Stimulated activated CD4-positive, alpha-beta T cell treated with anti-CD3 and anti-CD28 coated beads, Interleukin-12 subunit alpha, Interleukin-12 subunit beta, amount 100 ng/mL, for 48 hours (primary cell): ENCODE results near the gene NFE2L2.
"Not testable (repeated sequence)": the region's sequence is repeated elsewhere in the genome, so short reads cannot be mapped to it uniquely, and the experiment has no call there.

Experiments
- DNase-seq, 3 donors: peaks; one replicate each; pipeline ENCODE4 v3.0.0-alpha.2; 2020; ENCODE audit warnings: low read depth in 2 of 3, low spot score in 1 of 3

The NFE2L2 gene

DNA sequence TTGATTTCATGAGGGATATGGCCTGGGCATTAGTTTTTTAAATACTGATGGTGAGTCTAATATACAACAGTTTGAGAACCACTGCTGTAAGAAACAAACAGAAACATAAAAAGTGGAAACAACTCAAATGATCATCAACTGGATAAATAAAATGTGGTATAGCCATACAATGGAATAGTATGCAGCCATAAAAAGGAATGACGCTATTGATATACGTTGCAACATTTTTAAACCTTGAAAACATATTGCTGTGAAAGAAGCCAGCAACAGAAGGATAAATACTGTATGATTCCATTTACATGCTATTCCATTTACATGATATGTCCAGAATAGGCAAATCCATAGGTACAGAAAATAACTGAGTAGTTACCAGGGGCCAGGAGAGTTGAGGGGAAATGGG lies 6.5 kb downstream of the NFE2L2 start:
- no peak for DNase-seq

DNA sequence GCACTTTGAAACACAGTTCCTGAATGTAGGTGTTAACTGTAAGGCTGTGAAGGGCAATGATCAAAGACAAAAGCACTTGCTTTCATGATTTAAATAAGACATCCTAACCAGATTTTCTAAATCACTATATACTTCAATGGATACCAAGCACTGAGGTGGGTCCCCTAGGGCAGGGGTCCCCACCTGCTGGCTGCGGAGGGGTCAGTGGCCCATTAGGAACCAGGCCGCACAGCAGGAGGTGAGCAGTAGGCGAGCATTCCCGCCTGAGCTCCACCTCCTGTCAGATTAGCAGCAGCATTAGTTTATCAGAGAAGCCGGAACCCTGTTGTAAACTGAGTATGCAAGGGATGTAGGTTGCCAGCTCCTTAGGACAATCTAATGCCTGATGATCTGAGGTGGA lies 7.1 kb downstream of the NFE2L2 start:
- DNase-seq, result no peak

DNA sequence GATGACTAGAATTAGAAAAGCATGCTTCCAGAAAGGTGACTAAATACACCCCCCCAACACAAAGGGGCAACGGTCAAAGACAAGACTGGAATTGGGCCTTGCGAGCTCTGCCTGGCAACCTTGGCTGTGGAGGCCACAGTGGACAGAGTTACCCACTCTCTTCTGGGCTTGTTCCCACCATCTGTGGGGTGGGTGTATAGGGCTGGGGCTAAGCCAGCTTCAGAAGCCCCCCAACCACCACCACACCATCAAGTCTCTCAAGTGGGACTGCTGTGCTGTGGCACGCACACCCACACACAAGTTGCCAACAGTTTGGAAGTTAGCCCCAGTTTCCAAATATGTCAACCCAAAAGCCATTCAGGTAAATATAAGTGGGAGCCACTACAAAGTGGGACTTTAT lies 7.8 kb downstream of the NFE2L2 start:
- no peak for DNase-seq

DNA sequence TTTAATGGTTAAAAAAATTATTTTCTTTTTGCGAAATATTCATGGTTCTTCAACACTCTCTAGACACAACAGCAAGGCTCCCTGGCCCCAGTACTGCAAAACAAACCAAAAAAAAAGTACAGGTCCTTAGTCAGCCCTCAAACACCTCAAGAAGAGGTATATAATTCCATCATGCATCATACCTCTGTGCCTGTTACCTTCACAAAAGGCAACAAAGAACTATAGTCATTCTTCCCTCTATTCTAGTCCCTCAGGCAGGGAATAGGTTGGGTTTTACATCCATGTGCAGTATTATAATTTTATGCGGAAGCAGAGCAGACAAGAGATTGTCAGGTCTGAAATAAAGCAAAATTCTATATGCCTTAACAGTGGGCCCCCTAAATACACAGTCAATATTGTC lies 8.5 kb downstream of the NFE2L2 start:
- DNase-seq, result no peak

DNA sequence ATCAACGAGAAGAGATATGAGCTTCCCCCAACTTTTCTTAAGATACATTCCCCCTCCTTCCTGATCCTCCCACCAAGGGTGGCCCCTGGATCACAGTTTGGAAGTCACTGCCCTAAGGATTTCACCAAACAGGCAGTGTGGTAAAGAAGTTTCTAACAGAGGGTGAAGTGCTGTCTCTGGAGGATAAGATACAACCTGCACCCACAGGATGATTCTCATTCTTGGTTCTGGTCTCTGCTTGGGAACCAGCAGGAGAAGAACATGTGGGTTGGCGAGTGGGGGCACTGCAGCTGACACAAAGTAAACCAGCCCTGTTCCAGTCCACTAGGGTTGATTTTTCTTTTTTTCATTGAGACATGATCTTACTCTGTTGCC lies 9.3 kb downstream of the NFE2L2 start:
- no peak for DNase-seq

DNA sequence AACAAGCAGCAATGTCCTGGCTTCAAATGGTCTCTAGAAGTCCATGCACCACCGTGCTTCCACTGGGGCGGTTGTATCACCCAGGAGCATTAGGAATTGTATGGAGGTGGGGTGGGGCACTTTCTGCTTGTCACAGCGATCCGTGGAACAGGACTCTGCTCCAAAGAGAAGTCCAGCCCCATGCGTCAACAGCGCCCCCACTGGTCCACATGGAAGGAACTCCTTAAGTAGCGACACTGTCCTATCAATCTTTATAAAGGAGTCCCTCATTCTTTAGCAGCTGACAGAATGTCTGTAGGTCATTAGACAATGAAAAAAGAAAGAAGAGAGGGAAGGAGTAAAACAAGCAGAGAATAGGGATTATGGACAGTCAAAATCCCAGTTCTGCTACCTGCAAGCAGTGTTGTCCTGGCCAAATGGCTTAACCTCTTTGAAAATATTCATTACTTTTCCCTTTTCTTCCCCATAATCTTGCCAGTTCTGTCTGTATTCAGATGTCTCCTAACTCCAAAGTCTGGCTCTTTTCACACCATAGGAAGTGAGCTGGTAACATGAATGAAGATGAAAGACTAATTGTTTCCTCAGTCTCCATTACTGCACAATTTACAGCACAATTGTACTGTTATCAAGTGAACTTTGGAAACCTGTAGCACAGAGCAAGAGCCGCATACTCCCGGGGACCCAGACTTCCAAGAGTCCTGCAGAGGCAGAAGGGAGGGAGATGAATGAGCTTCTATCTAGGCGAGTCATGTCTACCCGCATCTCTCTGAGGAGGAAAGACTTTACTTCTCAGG lies 9.9 kb downstream of the NFE2L2 start:
- DNase-seq, result no peak

DNA sequence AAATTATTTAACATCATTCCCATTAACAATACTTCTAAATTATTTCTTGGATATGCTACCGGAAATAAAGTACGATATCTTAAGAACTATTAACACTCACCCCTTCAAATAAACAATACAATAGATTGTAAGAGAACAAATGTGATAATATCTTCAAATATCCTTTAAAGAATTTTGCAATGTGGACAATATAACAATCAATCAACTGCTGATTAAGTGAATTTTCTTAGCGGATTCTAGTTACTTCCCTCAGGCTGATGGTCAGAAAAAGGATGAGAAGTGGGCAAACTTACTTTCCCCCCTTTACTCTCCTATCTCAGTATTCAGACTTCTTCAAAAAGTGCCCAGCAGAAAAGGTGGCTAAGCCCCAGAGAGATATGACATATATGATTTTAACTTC lies 10.8 kb downstream of the NFE2L2 start:
- no peak for DNase-seq

DNA sequence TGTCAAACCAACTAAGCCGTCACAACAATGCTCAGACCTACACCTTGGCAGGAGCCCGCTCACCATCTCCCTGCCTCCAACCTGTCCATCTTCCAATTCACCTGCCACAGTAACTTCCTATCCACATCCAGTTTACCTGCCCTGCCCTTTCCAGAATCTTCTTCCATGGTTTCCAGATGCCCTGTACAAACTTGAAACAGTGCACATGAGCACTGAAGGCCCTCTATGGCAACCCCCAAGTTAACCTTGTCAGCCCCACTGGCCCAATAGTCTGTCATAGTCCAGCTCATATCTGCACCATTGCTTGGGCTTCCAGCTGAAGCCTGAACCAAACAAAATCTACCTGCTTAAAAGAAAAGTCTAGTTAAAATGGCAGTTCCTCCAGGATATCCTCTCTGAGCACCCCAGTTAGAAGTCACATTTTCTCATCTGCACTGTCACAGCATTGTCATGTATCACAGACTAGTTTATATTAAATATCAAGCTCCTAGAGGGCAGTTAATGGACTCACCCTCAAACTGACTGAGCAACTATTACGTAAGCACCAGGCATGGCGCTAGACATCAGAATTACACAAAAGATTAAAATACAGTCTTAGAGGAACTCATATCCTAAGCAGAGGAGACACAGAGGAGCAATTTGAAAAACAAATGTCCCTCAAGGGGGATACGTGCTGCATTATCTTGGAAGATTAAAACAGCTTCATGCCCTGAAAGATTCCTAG lies 11.6 kb downstream of the NFE2L2 start:
- DNase-seq, result no peak

DNA sequence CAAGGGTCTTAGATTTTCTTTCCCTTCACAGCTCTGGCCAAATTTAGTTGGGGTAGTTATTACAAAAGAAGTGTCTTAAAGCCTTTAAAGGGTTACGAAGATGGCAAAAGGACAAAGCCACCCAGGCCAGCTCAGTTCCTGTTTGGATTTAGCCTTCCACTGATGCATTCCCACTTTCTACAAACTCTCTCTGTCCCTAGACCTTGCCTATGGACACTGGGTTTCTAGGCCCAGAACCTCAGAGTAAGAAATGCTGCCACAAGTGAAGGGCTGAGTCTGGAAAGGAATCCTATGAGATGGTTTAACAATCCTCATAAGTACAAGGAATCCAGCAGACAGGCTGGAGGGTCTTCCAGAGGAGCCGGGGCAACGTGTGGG lies 13.4 kb downstream of the NFE2L2 start:
- no peak for DNase-seq

DNA sequence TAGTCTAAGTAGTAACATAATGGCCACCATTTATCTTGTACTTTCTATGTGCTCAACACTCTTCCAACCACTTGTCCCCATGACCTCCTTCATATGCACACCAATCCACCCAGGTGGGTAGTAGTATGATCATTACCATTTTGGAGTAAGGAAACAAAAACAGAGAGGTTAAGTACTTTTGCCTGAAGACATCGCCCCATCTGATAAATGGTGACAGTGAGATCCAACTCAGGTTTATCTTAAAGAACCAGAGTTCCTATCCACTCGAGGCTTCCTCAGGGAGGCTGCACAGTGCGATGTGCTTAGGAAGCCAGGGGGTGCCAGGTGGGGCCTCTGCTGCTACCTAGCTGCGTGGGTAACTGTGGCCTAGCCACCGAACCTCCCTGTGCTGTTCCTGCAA lies 14.1 kb downstream of the NFE2L2 start:
- DNase-seq, result no peak

DNA sequence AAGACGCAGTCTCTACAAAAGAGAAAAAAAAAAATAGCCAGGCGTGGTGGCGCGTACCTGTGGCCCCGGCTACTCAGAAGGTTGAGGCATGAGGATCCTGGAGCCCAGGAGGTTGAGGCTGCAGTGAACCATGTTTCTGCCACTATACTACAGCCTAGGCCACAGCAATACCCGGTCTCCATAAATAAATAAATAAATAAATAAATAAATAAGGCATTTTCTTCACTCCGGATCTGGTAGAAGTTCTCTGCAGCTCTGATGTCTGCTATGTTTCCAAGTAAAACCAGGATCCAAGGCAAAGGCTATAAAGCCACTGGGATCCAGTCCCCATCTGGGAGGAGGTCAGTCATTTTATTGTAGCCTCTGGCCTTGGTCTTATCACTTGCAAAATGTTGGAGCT lies 15.5 kb downstream of the NFE2L2 start:
- DNase-seq, result no peak

DNA sequence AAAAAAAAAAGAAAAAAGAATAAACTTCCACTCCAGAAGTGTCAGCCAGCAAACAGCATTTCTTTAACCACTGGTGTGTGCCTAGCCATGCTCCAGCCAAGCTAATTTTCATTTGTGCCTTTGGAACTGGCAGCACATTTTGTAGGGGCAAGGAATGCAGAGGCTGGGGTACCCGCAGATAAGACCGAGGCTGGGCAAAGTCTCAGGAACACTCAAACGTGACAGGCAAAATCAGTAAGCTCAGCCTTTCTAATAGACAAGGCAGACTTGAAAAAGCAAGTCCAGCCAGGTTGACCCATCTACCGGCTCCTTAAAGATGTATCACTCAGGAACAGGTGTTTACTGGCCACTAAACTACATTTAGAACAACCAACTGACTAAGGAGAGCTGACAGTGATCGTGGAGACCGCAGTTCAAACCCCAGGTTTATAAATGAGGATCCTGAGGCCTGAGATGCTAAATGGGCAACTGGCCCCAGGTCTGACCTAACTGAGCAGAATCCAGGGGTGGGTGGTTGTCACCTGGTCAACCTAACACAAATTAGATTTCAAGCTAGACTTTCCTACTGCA lies 16.7 kb downstream of the NFE2L2 start:
- no peak for DNase-seq

DNA sequence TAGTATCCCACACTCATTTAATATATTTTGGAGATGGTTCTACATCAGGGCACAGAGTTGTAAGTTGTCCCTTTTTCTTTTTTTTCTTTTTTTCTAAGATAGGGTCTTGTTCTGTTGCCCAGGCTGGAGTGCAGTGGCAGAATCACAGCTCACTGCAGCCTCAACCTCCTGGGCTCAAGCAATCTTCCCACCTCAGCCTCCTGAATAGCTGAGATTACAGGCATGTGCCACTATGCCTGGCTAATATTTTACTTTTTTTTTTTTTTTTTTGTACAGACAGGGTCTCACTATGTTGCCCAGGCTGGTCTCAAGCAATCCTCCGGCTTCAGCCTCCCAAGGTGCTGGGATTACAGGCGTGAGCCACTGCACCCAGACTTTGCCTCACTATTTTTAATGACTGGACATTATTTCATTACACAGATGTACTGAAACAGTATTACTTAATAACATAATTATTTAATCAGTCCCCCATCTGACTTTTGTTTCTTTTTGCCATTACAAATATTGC lies 17.9 kb downstream of the NFE2L2 start:
- DNase-seq, result not testable (repeated sequence)

DNA sequence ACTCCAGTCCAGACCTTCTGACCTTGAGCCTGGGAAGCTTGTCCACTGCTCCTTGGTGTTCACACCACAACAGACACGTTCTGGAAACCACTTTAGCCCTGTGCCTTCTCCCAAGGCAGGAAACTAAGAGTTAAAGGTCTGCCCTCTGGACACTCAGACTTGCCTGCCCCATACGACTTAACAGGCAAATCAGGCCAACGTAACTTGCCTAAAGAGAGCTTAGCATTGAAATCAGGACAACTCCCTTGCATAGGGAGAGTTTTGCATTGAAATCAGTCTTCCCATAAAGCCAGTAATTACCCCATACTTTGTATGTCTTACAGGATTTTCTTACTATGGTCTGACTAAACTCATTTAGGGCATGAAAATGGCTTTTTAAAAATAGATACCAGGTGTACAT lies 18.5 kb downstream of the NFE2L2 start:
- DNase-seq, result no peak

DNA sequence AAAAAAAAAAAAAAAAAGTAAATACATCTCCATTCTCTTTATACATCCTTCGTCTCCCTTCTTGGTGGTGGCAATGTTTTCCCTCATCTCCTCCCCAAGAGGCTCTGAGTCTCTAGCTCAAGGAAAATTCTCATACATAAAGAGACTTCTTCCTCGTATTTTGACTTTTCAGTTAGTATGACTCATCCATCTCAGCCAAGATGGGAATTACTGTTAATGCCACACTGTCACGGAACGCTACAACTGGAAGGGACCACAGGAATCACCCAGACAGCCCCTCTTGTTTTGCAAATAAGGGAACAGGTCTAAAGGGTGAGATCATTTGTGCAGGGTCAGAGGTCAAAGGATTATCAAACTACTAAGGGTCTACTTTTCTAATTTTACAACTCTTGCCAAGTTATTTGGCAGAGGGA lies 19.5 kb downstream of the NFE2L2 start:
- no peak for DNase-seq

DNA sequence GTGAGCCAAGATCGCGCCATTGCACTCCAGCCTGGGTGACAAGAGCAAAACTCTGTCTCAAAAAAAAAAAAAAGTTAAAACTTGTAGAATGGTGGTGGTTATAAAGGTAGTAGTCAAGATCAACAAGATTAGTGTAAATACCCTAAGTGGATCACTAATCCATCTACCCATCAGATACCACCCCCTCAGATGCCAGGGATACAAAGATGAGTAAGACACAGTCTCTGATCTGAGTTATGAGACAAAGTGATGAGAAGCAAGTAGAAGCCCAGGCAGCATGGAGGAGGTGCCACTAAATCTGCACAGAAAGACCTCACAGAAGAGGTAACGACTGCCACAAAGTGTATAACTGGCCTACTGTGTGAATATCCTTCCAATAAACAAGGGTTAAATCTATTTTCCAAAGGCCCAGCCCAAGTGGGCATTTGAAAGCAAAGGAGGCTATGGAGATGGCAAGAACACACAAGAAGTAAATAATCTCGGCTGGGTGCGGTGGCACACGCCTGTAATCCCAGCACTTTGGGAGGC lies 20.2 kb downstream of the NFE2L2 start:
- no peak for DNase-seq

DNA sequence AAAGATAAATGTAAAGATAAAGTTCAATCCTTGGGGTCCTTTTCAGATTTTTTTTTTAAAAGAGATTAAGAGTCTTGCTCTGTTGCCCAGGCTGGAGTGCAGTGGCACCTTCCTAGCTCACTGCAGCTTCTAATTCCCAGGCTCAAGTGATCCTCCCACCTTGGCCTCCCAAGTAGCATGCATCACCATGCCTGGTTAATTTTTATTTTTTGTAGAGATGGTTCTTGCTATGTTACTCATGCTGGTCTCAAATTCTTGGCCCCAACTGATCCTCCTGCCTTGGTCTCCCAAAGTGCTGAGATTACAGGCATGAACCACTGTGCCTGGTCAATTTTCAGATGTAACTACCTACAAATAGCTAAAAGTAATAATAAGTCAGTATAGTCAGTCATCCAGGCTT lies 21.1 kb downstream of the NFE2L2 start:
- DNase-seq, result no peak

DNA sequence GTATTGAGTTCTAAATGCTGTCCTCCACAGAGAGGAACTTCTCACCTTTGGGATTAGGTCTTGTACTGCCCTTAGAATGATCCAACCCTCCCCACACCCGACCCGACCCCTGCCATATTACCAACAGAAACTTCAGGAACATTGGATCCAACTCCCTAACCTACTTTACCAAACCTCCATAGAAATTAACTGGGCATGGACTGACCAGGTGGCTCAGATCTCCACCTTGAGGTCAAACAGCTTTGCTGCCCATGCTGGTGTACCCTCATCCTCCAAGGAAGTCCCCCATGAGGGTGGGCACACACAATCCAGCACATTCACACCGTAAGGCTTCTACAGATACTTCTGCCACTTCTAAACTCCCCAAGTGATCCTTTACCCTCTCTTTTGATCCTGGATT lies 21.5 kb downstream of the NFE2L2 start:
- no peak for DNase-seq

DNA sequence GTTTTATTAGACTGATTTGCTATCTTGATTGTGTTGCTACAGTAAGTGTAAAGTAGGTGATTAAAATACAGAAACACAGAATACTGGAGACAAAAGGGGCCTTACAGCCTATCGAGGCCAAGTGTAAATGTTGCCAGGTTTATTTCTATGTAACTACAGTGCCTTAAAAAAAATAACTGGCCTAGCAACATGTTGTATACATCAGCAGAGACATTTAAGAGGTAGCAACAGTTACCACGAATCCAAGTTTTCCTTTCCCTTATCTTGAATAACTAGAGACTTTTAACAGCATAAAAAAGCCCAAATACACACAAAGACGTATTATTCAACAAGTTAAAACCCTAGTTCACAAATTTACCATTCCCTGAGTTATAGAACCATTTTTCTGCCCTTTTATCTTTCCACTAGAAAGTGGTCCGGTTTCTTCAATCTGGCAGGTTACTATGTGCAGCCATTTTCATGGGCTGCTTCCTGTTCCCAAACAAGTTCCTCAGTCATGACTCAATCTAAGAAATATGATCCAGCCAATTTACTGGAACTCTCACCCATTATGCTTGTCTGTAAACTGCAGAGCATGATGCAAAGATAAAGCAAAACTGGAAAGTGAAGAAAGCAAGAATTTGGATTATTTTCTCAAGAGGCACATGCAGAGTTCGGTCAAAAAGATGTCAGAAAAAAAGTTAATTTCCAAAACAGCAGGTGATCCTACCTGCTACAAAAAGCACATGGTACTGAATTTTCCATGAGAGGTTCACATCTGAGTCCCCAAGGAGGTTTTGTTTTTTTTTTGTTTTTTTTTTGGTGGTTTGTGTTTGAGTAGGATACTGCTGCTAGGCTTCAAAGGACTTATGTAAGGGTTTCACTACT lies 22.2 kb downstream of the NFE2L2 start:
- no peak for DNase-seq

DNA sequence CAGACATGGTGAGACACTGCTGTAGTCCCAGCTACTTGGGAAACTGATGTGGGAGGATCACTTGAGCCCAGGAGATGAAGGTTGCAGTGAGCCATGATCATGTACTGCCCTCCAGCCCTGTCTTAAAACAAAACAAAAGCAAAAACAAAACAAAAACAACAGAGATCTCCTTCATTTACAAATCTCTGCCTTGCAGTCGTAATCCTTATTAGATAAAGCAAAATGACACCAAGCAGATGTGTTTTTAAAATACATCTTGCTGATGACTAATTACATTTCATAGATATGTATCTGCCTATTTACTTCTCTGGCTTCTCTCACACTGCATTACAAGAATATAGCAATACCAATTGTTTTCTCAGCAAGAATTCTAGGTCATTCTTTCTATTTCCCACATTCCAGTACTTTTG lies 22.8 kb downstream of the NFE2L2 start:
- no peak for DNase-seq

DNA sequence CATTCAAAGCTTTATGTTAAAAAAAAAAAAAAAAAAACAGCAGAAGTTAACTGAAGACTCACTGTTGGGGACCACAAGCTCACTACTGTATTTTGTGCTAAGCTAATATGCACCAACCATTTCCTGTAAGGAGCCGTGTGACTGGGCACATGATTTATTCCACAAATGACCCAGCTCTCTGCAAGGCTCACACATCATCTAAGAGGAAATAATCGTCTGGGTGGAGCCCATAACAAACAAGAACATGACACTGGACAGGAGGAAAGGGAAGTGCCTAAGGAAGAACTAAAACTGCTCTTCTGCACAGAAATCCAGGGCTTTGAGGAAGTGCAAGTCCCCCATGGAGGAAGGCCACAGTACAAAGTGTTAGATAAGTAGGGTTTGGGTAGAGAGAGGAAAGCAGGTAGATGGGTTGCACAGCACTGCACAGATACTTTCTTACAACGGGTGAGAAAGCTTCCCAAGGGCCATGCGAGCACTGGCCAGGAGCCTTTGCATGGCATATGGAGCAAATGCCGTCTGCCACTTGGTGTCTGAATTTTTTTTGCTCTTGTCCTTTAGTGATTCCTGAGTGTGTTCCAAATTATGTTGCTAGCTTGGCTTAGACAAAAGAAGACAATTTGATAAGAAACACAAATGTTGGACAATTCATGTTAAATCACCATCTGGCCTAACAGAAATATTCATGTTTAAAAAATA lies 24.4 kb downstream of the NFE2L2 start:
- DNase-seq, result no peak
